Kidney (tissue), 14 donors: Measurements from ENCODE around the gene APP. TPM values are rescaled to one million over a fixed set of nuclear protein-coding genes. Genes with fewer than 3 reads are reported as not detected.

Source experiments
- DNase-seq, 5 donors: peaks; one replicate each; pipeline ENCODE4 v3.0.0-alpha.2; 2013 to 2020
- FAIRE-seq: peaks from 2 replicates; lab custom pipeline; 2012; peaks lifted over from hg19 to GRCh38; lab: Jason Lieb, UNC
- H3K27ac ChIP-seq, 2 donors: one replicate each; pipeline ENCODE4 v1.7.0; 2013; ENCODE audit warnings: low read depth in 2 of 2, low read length in 2 of 2, inconsistent platforms in 1 of 2
- H3K27me3 ChIP-seq: one replicate; pipeline ENCODE4 v1.7.1; 2013; ENCODE audit warnings: low read length, inconsistent platforms; ENCODE audit not compliant: control insufficient read depth, insufficient read depth
- H3K36me3 ChIP-seq, 3 donors: one replicate each; pipeline versions ENCODE4 v1.7.0 to v1.7.1; 2013; ENCODE audit warnings: low read length in 3 of 3, control low read depth in 1 of 3, inconsistent platforms in 1 of 3; ENCODE audit not compliant: insufficient read depth in 3 of 3, control insufficient read depth in 2 of 3
- H3K4me1 ChIP-seq, 3 donors: one replicate each; pipeline versions ENCODE4 v1.7.0 to v1.7.1; 2013; ENCODE audit warnings: low read length in 3 of 3, inconsistent platforms in 1 of 3, low read depth in 1 of 3; ENCODE audit not compliant: control insufficient read depth in 2 of 3, insufficient read depth in 2 of 3
- H3K4me3 ChIP-seq, 3 donors: one replicate each; pipeline versions ENCODE4 v1.7.0 to v1.8.1; 2013; ENCODE audit warnings: low read length in 3 of 3, control low read depth in 1 of 3, inconsistent platforms in 1 of 3
- H3K9ac ChIP-seq, 3 donors: one replicate each; pipeline versions ENCODE4 v1.7.0 to v1.7.1; 2013; ENCODE audit warnings: low read length in 3 of 3, control low read depth in 1 of 3, inconsistent platforms in 1 of 3
- H3K9me3 ChIP-seq, 3 donors: one replicate each; pipeline versions ENCODE4 v1.7.0 to v1.7.1; 2013; ENCODE audit warnings: low read length in 3 of 3, control low read depth in 1 of 3, inconsistent platforms in 1 of 3; ENCODE audit not compliant: control insufficient read depth in 2 of 3, insufficient read depth in 1 of 3
- intact Hi-C: fragments of 100-400 bp; cut with DNase I; formaldehyde crosslinking; loops from one replicate; pipeline ENCODE4 v1.11.1; 2022
- polyA plus RNA-seq: library from polyadenylated mRNA; stranded (reverse); fragments of 350-450 nt; fragmentation: Illumina TruSeq; extraction: RNeasy Lipid Tissue Mini Kit (QIAGEN cat#74804); gene quantifications from one replicate; pipeline ENCODE4 v1.2.3, GENCODE V29; 2014; ENCODE audit warnings: low read depth, low replicate concordance; ENCODE audit not compliant: insufficient read depth
- total RNA-seq: library from RNA; stranded (reverse); fragmentation: NEBNext Ultra II Directional; extraction: Animal tissue kit (Norgen Biotek cat#: 25700); gene quantifications from one replicate; pipeline ENCODE4 v1.2.1, GENCODE V29; 2021
- TF ChIP-seq, protein P1 (sequence below): IDR thresholded peaks from 3 replicates; pipeline ENCODE4 v1.5.1; 2012; ENCODE audit warnings: mild to moderate bottlenecking, moderate library complexity, borderline replicate concordance; ENCODE audit not compliant: insufficient read depth; ENCODE audit errors: extremely low read depth
- donor health status: control.
- donor health status: control.
- donor health status: control.
- donor health status: control.
- donor health status: control.
- donor health status: DM: yes; HTN: yes; CAD: no.
- donor health status: Normal renal cell carcinoma (clear cell type).

APP gene
- total and polyA plus RNA-seq, 2 donors from 2014 or later: 472 to 1,303 TPM

DNA sequence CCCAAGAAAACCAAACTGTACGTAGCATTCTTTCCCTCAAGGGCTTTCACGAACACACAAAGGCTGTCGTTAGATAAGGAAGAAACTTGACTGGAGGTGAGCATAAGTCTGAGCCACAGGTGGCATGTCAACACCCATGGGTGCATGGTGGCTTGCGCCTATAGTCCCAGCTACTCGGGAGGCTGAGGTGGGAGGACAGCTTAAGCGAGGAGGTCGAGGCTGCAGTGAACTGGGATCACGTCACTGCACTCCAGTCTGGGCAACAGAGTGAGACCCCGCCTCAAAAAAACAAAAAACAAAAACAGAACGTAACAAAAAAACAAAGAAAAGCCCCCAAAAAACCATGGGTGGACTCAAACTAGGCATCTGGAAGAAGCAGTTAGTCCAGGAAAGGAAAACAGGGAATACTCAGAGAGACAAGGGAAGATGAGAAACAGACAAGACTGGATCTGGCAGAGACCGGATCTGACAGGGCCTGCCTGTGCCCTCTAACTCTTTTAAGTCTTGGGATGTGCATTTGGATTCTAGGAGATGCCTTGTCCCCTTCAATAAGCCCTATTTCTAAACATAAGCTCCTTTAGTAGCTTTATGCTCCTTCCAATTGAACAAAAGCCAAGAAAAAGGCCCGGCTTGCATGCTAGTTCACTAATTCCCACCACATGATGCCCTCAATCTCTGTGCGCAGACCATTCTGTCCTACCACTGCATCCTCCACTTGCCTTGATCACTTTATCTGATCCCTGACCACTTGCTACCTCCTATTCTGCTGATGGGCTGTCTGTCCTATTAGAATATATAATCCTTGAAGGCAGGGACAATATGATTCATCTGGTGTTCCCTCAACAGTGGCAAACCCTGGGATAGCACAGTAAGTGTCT is 73.8 kb downstream of the APP start:
- TF ChIP-seq, protein P1, sequence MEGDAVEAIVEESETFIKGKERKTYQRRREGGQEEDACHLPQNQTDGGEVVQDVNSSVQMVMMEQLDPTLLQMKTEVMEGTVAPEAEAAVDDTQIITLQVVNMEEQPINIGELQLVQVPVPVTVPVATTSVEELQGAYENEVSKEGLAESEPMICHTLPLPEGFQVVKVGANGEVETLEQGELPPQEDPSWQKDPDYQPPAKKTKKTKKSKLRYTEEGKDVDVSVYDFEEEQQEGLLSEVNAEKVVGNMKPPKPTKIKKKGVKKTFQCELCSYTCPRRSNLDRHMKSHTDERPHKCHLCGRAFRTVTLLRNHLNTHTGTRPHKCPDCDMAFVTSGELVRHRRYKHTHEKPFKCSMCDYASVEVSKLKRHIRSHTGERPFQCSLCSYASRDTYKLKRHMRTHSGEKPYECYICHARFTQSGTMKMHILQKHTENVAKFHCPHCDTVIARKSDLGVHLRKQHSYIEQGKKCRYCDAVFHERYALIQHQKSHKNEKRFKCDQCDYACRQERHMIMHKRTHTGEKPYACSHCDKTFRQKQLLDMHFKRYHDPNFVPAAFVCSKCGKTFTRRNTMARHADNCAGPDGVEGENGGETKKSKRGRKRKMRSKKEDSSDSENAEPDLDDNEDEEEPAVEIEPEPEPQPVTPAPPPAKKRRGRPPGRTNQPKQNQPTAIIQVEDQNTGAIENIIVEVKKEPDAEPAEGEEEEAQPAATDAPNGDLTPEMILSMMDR: no peak
- FAIRE-seq: no peak

GRCh38 chr21:26095131-26095530 is 75.4 kb downstream of the APP start:
- DNase-seq (no peak), FAIRE-seq (no peak)
- intact Hi-C loops: no loop called here
- TF ChIP-seq, protein P1: no peak
- H3K36me3 ChIP-seq: no peaks in the 10 kb centered on the region
- H3K9ac ChIP-seq: no peak overlapping the region
- no peaks in the 10 kb centered on the region for H3K27me3 ChIP-seq
- H3K4me3 ChIP-seq: no peak overlapping the region
- H3K9me3 ChIP-seq: no peaks in the 10 kb centered on the region
- H3K4me1 ChIP-seq: no peaks in the 10 kb centered on the region
- no peak overlapping the region for H3K27ac ChIP-seq

More for the DNA sequence above, 73.8 kb downstream of the APP start:
- DNase-seq: no peak
- intact Hi-C loops: no loop called here
- H3K36me3 ChIP-seq: no peaks in the 10 kb centered on the region
- H3K27ac ChIP-seq: no peak overlapping the region
- no peak overlapping the region for H3K4me3 ChIP-seq
- no peaks in the 10 kb centered on the region for H3K9me3 ChIP-seq
- no peaks in the 10 kb centered on the region for H3K27me3 ChIP-seq
- no peaks in the 10 kb centered on the region for H3K4me1 ChIP-seq
- H3K9ac ChIP-seq: no peak overlapping the region

GRCh38 chr21:26093122-26093521 is 77.4 kb downstream of the APP start:
- intact Hi-C loops: no loop called here
- FAIRE-seq (no peak), DNase-seq (peak in 1 of 5 donors; percentile 13)
- no peaks in the 10 kb centered on the region for H3K27me3 ChIP-seq
- no peak overlapping the region for H3K9ac ChIP-seq
- peaks cover 0 to 5% (median 0%) of the 10 kb centered on the region in 3 donors for H3K36me3 ChIP-seq
- H3K9me3 ChIP-seq: no peaks in the 10 kb centered on the region
- TF ChIP-seq, protein P1: no peak
- no peak overlapping the region for H3K27ac ChIP-seq
- H3K4me3 ChIP-seq: no peak overlapping the region
- H3K4me1 ChIP-seq: no peaks in the 10 kb centered on the region
